Progenitor cell of endocrine pancreas (in vitro differentiated cells): Measurements from ENCODE around the gene GPR39. TPM values are rescaled to one million over a fixed set of nuclear protein-coding genes. Genes with fewer than 3 reads are reported as not detected.

ENCODE experiments used
- DNase-seq: peaks from one replicate; pipeline ENCODE4 v3.0.0; 2021; ENCODE audit warnings: low spot score; ENCODE audit not compliant: unreplicated experiment
- H3K27ac Mint-ChIP-seq: 2 replicates; pipeline ENCODE4 v1.8.0; 2021; ENCODE audit warnings: mild to moderate bottlenecking, moderate library complexity, mixed read lengths
- H3K27me3 Mint-ChIP-seq: 2 replicates; pipeline ENCODE4 v1.8.0; 2021; ENCODE audit warnings: mixed read lengths
- H3K36me3 Mint-ChIP-seq: 2 replicates; pipeline ENCODE4 v1.8.0; 2022; ENCODE audit warnings: mixed read lengths; ENCODE audit not compliant: insufficient read depth
- H3K4me1 Mint-ChIP-seq: 2 replicates; pipeline ENCODE4 v1.8.0; 2021; ENCODE audit warnings: low read depth, mixed read lengths
- H3K4me3 Mint-ChIP-seq: 2 replicates; pipeline ENCODE4 v1.8.0; 2021; ENCODE audit warnings: low read depth, mild to moderate bottlenecking, moderate library complexity, mixed read lengths
- H3K9me3 Mint-ChIP-seq: 2 replicates; pipeline ENCODE4 v1.8.0; 2021; ENCODE audit warnings: low read depth, mixed read lengths
- CTCF ChIP-seq: fragments of 200-600 bp; sonication (generic); IDR thresholded peaks from one replicate; pipeline ENCODE4 v1.5.0; 2021; ENCODE audit warnings: antibody characterized with exemption, mild to moderate bottlenecking; ENCODE audit not compliant: unreplicated experiment
- total RNA-seq: library from RNA; stranded (reverse); gene quantifications from 2 replicates; pipeline ENCODE4 v1.2.1, GENCODE V29; 2021

GPR39 gene
- total RNA-seq, 1 donor from 2014 or later = 4.0 TPM

- no peaks in the 10 kb centered on the region for H3K36me3 Mint-ChIP-seq
- no peak overlapping the region for H3K4me3 Mint-ChIP-seq
- no peaks in the 10 kb centered on the region for H3K27me3 Mint-ChIP-seq
- TF ChIP-seq CTCF = no peak
- H3K4me1 Mint-ChIP-seq = no peaks in the 10 kb centered on the region
- DNase-seq = no peak
- no peaks in the 10 kb centered on the region for H3K9me3 Mint-ChIP-seq
- peak overlapping the region; percentile 39 for H3K27ac Mint-ChIP-seq
Measured at GRCh38 chr2:132581591-132581990, 165.0 kb downstream of the GPR39 start.

- H3K36me3 Mint-ChIP-seq = no peaks in the 10 kb centered on the region
- DNase-seq = no peak
- no peaks in the 10 kb centered on the region for H3K4me1 Mint-ChIP-seq
- H3K4me3 Mint-ChIP-seq = no peak overlapping the region
- no peak for TF ChIP-seq CTCF
- peaks cover 5% of the 10 kb centered on the region for H3K27me3 Mint-ChIP-seq
- H3K27ac Mint-ChIP-seq = peak overlapping the region; percentile 39
- H3K9me3 Mint-ChIP-seq = no peaks in the 10 kb centered on the region
Measured at GRCh38 chr2:132581991-132582738, 165.6 kb downstream of the GPR39 start.

GRCh38 chr2:132583666-132584360 is 167.2 kb downstream of the GPR39 start:
- Mint-ChIP-seq H3K4me3 (no peak overlapping the region), H3K9me3 (no peaks in the 10 kb centered on the region), H3K36me3 (no peaks in the 10 kb centered on the region), H3K27me3 (peaks cover 5% of the 10 kb centered on the region), H3K27ac (no peak overlapping the region), H3K4me1 (no peaks in the 10 kb centered on the region)
- TF ChIP-seq CTCF = no peak
- no peak for DNase-seq

- no peak for DNase-seq
Measured at GRCh38 chr2:132584976-132585817, 168.6 kb downstream of the GPR39 start.

More at GRCh38 chr2:132584976-132585817, 168.6 kb downstream of the GPR39 start:
- H3K9me3 Mint-ChIP-seq = no peaks in the 10 kb centered on the region
- H3K27ac Mint-ChIP-seq = no peak overlapping the region
- no peak for TF ChIP-seq CTCF
- peaks cover 5% of the 10 kb centered on the region for H3K4me1 Mint-ChIP-seq
- H3K36me3 Mint-ChIP-seq = no peaks in the 10 kb centered on the region
- H3K4me3 Mint-ChIP-seq = no peak overlapping the region
- peaks cover 5% of the 10 kb centered on the region for H3K27me3 Mint-ChIP-seq
